Measurements from ENCODE around the gene TRIM5.
A peak's percentile ranks its signal among the peaks of the same experiment; 100 is the strongest.
"Not testable (repeated sequence)": the region's sequence is repeated elsewhere in the genome, so short reads cannot be mapped to it uniquely, and the experiment has no call there.

The TRIM5 gene

GRCh38 chr11:5696210-5696609 lies 11.3 kb upstream of the TRIM5 start:
- in situ Hi-C loops (cut with HindIII; ENCODE audit: low sequenced_read_pairs): no loop called here
- no peak overlapping the region for H3K4me3 ChIP-seq (ENCODE audit: low read depth, low read length)
- DNase-seq (ENCODE audit: low read depth): no peak
- TF ChIP-seq, protein P1, sequence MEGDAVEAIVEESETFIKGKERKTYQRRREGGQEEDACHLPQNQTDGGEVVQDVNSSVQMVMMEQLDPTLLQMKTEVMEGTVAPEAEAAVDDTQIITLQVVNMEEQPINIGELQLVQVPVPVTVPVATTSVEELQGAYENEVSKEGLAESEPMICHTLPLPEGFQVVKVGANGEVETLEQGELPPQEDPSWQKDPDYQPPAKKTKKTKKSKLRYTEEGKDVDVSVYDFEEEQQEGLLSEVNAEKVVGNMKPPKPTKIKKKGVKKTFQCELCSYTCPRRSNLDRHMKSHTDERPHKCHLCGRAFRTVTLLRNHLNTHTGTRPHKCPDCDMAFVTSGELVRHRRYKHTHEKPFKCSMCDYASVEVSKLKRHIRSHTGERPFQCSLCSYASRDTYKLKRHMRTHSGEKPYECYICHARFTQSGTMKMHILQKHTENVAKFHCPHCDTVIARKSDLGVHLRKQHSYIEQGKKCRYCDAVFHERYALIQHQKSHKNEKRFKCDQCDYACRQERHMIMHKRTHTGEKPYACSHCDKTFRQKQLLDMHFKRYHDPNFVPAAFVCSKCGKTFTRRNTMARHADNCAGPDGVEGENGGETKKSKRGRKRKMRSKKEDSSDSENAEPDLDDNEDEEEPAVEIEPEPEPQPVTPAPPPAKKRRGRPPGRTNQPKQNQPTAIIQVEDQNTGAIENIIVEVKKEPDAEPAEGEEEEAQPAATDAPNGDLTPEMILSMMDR (IDR thresholded peaks at IDR 0.05; ENCODE audit: low read depth, low read length, missing control alignments): no peak

- TF ChIP-seq, protein P1 (IDR thresholded peaks at IDR 0.05; ENCODE audit: low read depth, low read length, missing control alignments): no peak
- DNase-seq (ENCODE audit: low read depth): no peak
- H3K4me3 ChIP-seq (ENCODE audit: low read depth, low read length): no peak overlapping the region
- in situ Hi-C loops (cut with HindIII; ENCODE audit: low sequenced_read_pairs): no loop called here
Observed at GRCh38 chr11:5695580-5695979, 10.7 kb upstream of the TRIM5 start.

- DNase-seq (ENCODE audit: low read depth): no peak
- no peak overlapping the region for H3K4me3 ChIP-seq (ENCODE audit: low read depth, low read length)
- in situ Hi-C loops (cut with HindIII; ENCODE audit: low sequenced_read_pairs): loop anchor here (5.0 kb wide), 1 partner anchor 92 kb away; no protein-coding TSS in a partner anchor
- TF ChIP-seq, protein P1 (IDR thresholded peaks at IDR 0.05; ENCODE audit: low read depth, low read length, missing control alignments): no peak
Observed at GRCh38 chr11:5694642-5695041, 9.8 kb upstream of the TRIM5 start.

- no peak for DNase-seq (ENCODE audit: low read depth)
- in situ Hi-C loops (cut with HindIII; ENCODE audit: low sequenced_read_pairs): loop anchor here (5.0 kb wide), 1 partner anchor 90 kb away; no protein-coding TSS in a partner anchor
- TF ChIP-seq, protein P1 (IDR thresholded peaks at IDR 0.05; ENCODE audit: low read depth, low read length, missing control alignments): no peak
- no peak overlapping the region for H3K4me3 ChIP-seq (ENCODE audit: low read depth, low read length)
Observed at GRCh38 chr11:5691964-5692361, 7.1 kb upstream of the TRIM5 start.

- in situ Hi-C loops (cut with HindIII; ENCODE audit: low sequenced_read_pairs): loop anchor here (5.0 kb wide), 1 partner anchor 89 kb away; no protein-coding TSS in a partner anchor
- DNase-seq (ENCODE audit: low read depth): not testable (repeated sequence)
- peak overlapping the region; percentile 46 for H3K4me3 ChIP-seq (ENCODE audit: low read depth, low read length)
Observed at GRCh38 chr11:5691238-5691963, 6.5 kb upstream of the TRIM5 start.

DNA sequence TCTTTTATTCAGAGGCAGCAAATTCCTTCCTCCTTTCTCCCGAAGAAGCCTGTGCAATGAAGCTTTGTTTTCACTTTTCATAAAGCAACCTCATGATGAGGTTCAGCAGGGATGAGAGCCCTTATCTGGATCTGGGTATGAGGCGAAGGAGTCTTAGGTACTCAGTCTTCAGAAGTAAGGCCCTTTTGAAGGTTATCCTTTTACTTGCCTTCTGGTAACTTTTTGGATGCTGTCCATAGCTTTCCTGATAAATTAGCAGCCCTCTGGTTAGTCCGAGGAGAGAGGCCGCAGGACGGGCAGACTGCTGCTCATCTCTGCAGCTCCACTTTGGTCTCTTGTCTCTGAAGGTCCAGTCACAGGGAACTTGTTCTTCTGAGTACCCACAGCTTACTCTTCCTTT lies 5.9 kb upstream of the TRIM5 start:
- DNase-seq (ENCODE audit: low read depth): no peak
- TF ChIP-seq, protein P1 (IDR thresholded peaks at IDR 0.05; ENCODE audit: low read depth, low read length, missing control alignments): no peak
- peak overlapping the region; percentile 46 for H3K4me3 ChIP-seq (ENCODE audit: low read depth, low read length)
- in situ Hi-C loops (cut with HindIII; ENCODE audit: low sequenced_read_pairs): loop anchor here (5.0 kb wide), 1 partner anchor 88 kb away; no protein-coding TSS in a partner anchor

GRCh38 chr11:5690216-5690615 lies 5.3 kb upstream of the TRIM5 start:
- TF ChIP-seq, protein P1 (IDR thresholded peaks at IDR 0.05; ENCODE audit: low read depth, low read length, missing control alignments): no peak

More at GRCh38 chr11:5690216-5690615, 5.3 kb upstream of the TRIM5 start:
- in situ Hi-C loops (cut with HindIII; ENCODE audit: low sequenced_read_pairs): loop anchor here (5.0 kb wide), 1 partner anchor 88 kb away; no protein-coding TSS in a partner anchor
- DNase-seq (ENCODE audit: low read depth): no peak
- peak overlapping the region; percentile 46 for H3K4me3 ChIP-seq (ENCODE audit: low read depth, low read length)
